RPMI8226 (cell line): Measurements from ENCODE around the gene C1GALT1.
"Not testable (repeated sequence)": the region's sequence is repeated elsewhere in the genome, so short reads cannot be mapped to it uniquely, and the experiment has no call there.

Source experiments
- DNase-seq: peaks from one replicate; pipeline ENCODE4 v3.0.0-alpha.2; 2015

Gene C1GALT1

GRCh38 chr7:7182156-7183060 is at the start of gene C1GALT1:
Gene C1GALT1 (plus strand): TSS chr7:7182544. CDS start chr7:7234320, 51,776 bp downstream.
- peak; percentile 98 for DNase-seq

GRCh38 chr7:7134046-7134445 is 48.3 kb upstream of the C1GALT1 start:
- no peak for DNase-seq

GRCh38 chr7:7135074-7135473 is 47.3 kb upstream of the C1GALT1 start:
- no peak for DNase-seq

- not testable (repeated sequence) for DNase-seq
Measured at GRCh38 chr7:7135924-7136323, 46.4 kb upstream of the C1GALT1 start.

GRCh38 chr7:7136466-7137381 is 45.6 kb upstream of the C1GALT1 start:
- no peak for DNase-seq

GRCh38 chr7:7138897-7139296 is 43.4 kb upstream of the C1GALT1 start:
- DNase-seq = no peak

- not testable (repeated sequence) for DNase-seq
Measured at GRCh38 chr7:7143404-7143803, 38.9 kb upstream of the C1GALT1 start.

- not testable (repeated sequence) for DNase-seq
Measured at GRCh38 chr7:7145151-7145550, 37.2 kb upstream of the C1GALT1 start.

- DNase-seq = no peak
Measured at GRCh38 chr7:7146837-7147236, 35.5 kb upstream of the C1GALT1 start.

- no peak for DNase-seq
Measured at GRCh38 chr7:7148798-7149481, 33.4 kb upstream of the C1GALT1 start.

- DNase-seq = no peak
Measured at GRCh38 chr7:7151285-7151684, 31.1 kb upstream of the C1GALT1 start.

GRCh38 chr7:7151865-7152264 is 30.5 kb upstream of the C1GALT1 start:
- no peak for DNase-seq

- DNase-seq = no peak
Measured at GRCh38 chr7:7152315-7152714, 30.0 kb upstream of the C1GALT1 start.

GRCh38 chr7:7154355-7154754 is 28.0 kb upstream of the C1GALT1 start:
- DNase-seq = not testable (repeated sequence)

GRCh38 chr7:7156663-7157062 is 25.7 kb upstream of the C1GALT1 start:
- no peak for DNase-seq

- DNase-seq = no peak
Measured at GRCh38 chr7:7157177-7157886, 25.0 kb upstream of the C1GALT1 start.

- no peak for DNase-seq
Measured at GRCh38 chr7:7157887-7158271, 24.5 kb upstream of the C1GALT1 start.

GRCh38 chr7:7159063-7159658 is 23.2 kb upstream of the C1GALT1 start:
- no peak for DNase-seq

- DNase-seq = no peak
Measured at GRCh38 chr7:7164591-7164990, 17.8 kb upstream of the C1GALT1 start.

- no peak for DNase-seq
Measured at GRCh38 chr7:7165372-7165771, 17.0 kb upstream of the C1GALT1 start.

- DNase-seq = no peak
Measured at GRCh38 chr7:7166318-7166717, 16.0 kb upstream of the C1GALT1 start.

- no peak for DNase-seq
Measured at GRCh38 chr7:7169296-7169695, 13.0 kb upstream of the C1GALT1 start.
